Cardiac fibroblast (primary cell): ENCODE measurements around the gene PFKFB2.

ENCODE experiments used
- DNase-seq, 2 donors: peaks; one replicate each; pipeline versions ENCODE4 v3.0.0 to v3.0.0-alpha.2; 2010; ENCODE audit warnings: low read depth in 2 of 2
- H3K4me3 ChIP-seq, 2 donors: replicated peaks in 1 of 2; 1 replicate in 1 of 2; 2 replicates in 1 of 2; pipeline ENCODE4 v1.5.1; 2011; ENCODE audit warnings: low read depth in 2 of 2, low read length in 2 of 2, mild to moderate bottlenecking in 2 of 2, moderate library complexity in 1 of 2
- CTCF ChIP-seq: IDR thresholded peaks from one replicate; pipeline ENCODE4 v1.5.1; 2011; ENCODE audit warnings: low read depth, mild to moderate bottlenecking, low read length, inconsistent platforms

Gene PFKFB2

GRCh38 chr1:207018707-207019106, 34.4 kb upstream of the PFKFB2 start:
- DNase-seq: no peak
- no peak for TF ChIP-seq CTCF
- no peak overlapping the region for H3K4me3 ChIP-seq

GRCh38 chr1:207019161-207019560, 33.9 kb upstream of the PFKFB2 start:
- no peak for TF ChIP-seq CTCF
- DNase-seq: no peak
- H3K4me3 ChIP-seq: no peak overlapping the region

- no peak for DNase-seq
- TF ChIP-seq CTCF: no peak
- H3K4me3 ChIP-seq: no peak overlapping the region
These were observed 33.4 kb upstream of the PFKFB2 start for GRCh38 chr1:207019661-207020060.

GRCh38 chr1:207020065-207020708, 32.9 kb upstream of the PFKFB2 start:
- no peak for DNase-seq
- no peak overlapping the region for H3K4me3 ChIP-seq
- no peak for TF ChIP-seq CTCF

GRCh38 chr1:207020709-207021107, 32.4 kb upstream of the PFKFB2 start:
- no peak for TF ChIP-seq CTCF
- H3K4me3 ChIP-seq: no peak overlapping the region
- peak; percentile 39 to 59 for DNase-seq

- no peak for TF ChIP-seq CTCF
- no peak overlapping the region for H3K4me3 ChIP-seq
- DNase-seq: peak; percentile 58 to 65
These were observed 31.8 kb upstream of the PFKFB2 start for GRCh38 chr1:207021139-207021861.
